ENCODE results near the gene GLUD2.
"Not testable (repeated sequence)": the region's sequence is repeated elsewhere in the genome, so short reads cannot be mapped to it uniquely, and the experiment has no call there.

The GLUD2 gene

DNA sequence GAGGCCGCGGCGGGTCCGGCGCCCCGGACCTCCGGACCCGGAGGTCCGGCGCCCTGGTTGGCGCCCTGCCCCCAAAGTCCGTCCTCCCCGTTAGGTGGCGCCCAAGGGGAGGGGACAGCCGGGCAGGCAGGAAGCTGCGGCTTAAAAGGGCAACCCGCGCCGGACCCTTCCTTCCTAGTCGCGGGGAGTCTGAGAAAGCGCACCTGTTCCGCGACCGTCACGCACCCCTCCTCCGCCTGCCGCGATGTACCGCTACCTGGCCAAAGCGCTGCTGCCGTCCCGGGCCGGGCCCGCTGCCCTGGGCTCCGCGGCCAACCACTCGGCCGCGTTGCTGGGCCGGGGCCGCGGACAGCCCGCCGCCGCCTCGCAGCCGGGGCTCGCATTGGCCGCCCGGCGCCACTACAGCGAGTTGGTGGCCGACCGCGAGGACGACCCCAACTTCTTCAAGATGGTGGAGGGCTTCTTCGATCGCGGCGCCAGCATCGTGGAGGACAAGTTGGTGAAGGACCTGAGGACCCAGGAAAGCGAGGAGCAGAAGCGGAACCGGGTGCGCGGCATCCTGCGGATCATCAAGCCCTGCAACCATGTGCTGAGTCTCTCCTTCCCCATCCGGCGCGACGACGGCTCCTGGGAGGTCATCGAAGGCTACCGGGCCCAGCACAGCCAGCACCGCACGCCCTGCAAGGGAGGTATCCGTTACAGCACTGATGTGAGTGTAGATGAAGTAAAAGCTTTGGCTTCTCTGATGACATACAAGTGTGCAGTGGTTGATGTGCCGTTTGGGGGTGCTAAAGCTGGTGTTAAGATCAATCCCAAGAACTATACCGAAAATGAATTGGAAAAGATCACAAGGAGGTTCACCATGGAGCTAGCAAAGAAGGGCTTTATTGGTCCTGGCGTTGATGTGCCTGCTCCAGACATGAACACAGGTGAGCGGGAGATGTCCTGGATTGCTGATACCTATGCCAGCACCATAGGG is at the start of gene GLUD2:
Gene GLUD2, plus strand, starts transcription at position 170 of the 979 bp plus-strand sequence. Its CDS starts 75 bp downstream, at position 245.
- DNase-seq: not testable (repeated sequence)

GRCh38 chrX:120999413-120999812 is 48.0 kb upstream of the GLUD2 start:
- no peak for DNase-seq

- no peak for DNase-seq
Observed at GRCh38 chrX:121000589-121000988, 46.8 kb upstream of the GLUD2 start.

- DNase-seq: no peak
Observed at GRCh38 chrX:121008920-121009319, 38.5 kb upstream of the GLUD2 start.

- DNase-seq: no peak
Observed at GRCh38 chrX:121009764-121010163, 37.6 kb upstream of the GLUD2 start.

DNA sequence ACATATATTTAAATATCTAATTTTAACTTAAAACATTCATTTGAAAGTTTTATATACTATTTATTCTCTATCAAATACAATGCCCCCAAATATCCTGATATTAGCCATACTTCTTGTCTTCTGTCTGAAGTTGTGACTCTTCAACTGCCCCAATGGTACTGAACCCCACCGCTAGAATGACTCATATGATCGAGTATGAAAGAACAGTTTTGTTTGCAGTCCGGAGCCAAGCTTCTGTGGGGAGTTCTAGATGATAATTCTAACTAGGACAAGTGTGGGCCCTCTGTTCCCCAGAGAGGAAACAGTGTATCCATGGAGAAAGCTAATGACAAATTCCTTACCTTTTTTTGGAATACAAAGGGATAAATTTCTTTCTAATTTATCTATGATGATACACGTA is 37.2 kb upstream of the GLUD2 start:
- DNase-seq: no peak

DNA sequence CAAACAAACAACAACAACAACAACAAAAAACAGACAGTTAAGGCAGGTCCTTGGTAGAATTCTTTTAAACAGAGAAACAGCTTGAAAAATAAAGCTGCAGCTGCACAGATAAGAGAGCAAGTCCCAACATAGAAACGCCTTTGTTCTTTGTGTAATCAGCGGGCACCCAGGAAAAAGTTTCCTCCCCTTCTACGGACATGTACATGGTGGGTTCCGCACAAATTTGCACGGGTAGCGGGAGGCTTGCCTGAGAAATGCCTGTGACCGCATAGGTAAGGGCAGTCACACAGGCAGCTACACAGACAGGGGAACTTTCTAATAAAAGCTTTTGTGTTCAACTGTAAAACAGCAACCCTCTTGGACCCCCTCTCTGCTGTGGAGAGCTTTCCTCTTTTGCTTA is 36.2 kb upstream of the GLUD2 start:
- DNase-seq: no peak

DNA sequence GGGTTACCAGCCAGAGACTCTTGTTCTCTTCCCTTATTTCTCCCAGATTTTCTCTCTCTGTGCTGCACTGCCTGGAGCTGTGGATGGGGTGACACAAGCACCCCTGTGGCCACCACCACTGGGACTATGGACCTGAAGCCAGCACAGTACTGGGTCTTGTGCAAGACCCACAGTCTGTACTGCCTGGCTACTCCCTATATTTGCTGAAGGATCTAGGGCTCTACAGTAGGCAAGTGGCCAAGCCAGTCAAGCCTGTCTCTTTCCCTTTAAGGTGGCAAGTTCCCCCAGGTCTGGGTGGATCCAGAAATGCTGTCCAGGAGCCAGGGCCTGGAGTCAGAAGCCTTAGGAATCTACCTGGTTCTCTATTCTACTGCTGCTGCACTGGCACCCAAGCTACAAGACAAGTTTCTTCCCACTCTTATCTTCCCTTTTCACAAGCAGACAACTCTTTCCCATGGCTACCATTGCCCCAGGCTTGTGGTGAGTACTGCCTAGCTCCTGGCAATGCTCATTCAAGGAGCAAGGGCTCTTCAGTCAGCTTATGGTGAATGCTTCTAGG is 33.4 kb upstream of the GLUD2 start:
- no peak for DNase-seq

DNA sequence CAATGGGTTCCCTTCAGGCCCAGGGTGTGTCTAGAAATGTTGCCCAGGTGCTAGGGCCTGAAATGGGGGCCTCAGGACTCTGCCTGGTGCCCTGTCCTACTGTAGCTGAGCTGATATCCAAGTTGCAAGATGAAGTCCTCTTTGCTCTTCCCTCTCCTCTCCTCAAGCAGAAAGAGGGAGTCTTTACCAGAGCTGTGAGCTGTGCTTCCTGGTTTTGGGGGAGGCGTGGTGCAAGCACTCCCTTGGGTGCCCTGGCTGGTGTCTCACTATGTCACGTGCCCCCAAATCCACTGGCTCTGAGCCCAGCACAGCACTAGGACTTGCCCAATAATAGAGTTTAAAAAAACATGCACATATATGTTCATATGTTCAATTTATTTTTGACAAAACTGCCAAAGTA is 32.6 kb upstream of the GLUD2 start:
- DNase-seq: no peak

DNA sequence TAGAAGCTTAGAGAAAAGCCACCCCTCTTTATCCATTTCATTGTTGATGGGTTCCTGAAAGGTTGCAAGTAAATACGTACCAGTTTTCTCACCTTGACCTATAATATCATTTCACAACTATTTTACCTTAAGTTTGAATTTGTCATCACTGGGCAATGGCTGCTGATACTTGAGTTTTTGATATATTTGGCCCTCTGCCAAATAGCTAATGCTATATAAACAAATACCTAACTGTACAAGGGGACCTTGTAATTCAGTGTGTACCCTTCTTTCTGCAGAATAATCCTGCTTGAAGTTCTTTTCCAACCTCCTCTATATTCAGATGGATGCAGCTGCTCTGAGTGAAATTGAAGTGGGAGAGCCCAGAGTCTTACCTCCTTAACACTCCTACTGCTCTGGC is 19.0 kb upstream of the GLUD2 start:
- DNase-seq: no peak

GRCh38 chrX:121030083-121030482 is 17.3 kb upstream of the GLUD2 start:
- DNase-seq: no peak

GRCh38 chrX:121032531-121032930 is 14.9 kb upstream of the GLUD2 start:
- no peak for DNase-seq

DNA sequence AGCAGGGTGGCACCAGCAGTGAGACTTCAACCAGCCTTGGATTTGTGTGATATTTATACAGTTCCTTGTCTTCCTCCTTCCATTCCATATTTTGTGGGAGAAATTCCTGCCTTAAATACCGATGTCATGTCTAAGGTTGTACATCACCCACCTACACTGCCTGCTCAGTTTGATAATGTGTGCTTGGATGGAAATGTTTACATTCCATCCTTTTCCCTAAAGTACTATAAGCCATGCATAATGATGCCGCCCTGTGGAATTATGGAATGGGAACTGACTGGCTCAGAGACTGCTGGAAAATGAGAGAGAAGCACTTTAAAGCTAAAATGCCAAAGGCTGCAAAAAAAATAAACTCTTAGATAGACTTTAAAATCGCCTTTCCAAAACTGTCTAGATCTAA is 11.3 kb upstream of the GLUD2 start:
- DNase-seq: no peak

- DNase-seq: no peak
Observed at GRCh38 chrX:121036951-121037350, 10.5 kb upstream of the GLUD2 start.

DNA sequence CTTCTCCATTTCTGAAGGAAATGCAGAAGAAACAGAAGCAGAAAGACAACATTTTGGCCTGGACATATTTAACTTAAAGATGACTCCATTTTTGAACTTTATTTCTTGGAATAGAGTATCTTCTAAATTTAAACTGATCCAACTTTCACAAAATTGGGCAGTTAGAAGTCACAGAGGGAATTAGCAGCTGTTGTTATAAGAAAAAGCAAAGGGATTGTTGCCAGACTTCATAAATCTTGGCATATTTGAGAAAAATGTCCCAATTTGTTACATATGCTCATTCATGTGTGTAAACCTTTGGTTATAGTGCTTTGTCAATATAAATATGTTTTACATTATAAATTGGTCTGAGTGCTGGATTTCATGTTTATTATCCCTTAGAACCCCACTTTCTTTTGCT is 3.4 kb downstream of the GLUD2 start:
- DNase-seq: no peak

- no peak for DNase-seq
Observed at GRCh38 chrX:121052122-121052521, 4.7 kb downstream of the GLUD2 start.

DNA sequence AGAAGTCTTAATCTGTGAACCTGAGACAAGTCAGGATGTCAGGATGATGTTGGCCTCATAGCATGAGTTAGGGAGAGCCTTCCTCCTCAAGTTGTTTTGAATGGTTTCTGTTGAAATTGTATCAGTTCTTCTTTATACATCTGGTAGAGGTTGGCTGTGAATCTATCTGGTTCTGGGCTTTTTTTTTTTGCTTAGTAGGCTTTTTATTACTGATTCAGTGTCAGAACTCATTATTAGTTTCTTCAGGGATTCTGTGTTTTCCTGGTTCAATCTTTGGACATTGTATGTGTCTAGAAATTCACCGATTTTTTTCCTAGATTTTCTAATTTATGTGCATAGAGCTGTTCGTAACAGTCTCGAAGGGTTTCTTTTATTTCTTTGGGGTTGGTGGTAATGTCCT is 14.9 kb downstream of the GLUD2 start:
- no peak for DNase-seq

DNA sequence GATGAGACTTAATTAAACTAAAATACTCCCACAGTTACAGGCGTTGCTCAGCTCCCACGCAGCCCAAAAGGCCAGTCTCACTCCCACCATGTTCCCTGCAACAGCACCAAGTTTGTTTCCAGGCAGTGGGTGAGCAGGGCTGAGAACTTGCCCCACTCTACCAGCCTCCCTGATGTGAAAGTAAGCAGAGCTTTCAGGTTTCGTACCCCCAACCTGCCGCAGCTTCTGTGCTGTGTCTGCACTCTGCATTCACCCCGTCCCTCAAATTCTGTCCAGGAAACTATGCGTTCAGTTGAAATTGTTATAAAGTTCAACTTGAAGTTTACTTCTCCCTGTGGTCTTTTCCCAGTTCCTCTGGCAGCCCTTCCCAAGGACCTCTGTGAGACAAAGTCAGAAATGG is 17.2 kb downstream of the GLUD2 start:
- no peak for DNase-seq

- DNase-seq: not testable (repeated sequence)
Observed at GRCh38 chrX:121084247-121084646, 36.8 kb downstream of the GLUD2 start.

DNA sequence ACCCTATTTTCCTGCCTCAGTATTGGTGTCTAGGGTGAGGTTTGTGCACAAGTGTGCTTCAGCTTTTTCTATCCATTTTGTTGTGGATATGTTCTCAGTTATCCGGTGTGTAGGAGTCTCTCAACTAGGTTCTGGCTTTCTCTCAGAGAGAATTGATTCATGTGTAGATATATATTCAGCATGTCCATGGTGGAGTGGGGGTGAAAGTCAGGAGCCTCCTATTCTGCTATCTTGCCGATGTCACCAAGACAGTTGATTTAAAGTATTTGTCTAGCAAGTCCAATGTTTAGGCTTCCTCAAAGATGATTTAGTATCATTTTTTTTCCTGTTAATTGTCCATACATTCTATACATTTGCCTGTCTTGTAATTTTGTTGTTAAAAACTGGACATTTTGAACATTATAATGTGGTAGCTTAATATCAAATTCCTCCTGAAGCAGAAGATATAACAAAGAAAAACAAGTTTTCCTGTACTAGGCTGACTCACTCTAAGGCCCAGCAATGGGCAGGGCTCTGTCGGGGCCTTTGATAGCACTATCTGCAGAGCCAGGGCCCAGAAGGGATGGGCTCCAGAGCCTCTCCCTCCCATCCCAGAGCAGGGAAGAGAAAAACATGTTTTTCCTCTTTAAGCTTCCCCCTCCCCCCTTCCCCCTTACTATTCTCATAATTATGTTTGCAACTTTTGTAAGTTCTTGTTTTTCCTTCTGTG is 37.6 kb downstream of the GLUD2 start:
- no peak for DNase-seq

DNA sequence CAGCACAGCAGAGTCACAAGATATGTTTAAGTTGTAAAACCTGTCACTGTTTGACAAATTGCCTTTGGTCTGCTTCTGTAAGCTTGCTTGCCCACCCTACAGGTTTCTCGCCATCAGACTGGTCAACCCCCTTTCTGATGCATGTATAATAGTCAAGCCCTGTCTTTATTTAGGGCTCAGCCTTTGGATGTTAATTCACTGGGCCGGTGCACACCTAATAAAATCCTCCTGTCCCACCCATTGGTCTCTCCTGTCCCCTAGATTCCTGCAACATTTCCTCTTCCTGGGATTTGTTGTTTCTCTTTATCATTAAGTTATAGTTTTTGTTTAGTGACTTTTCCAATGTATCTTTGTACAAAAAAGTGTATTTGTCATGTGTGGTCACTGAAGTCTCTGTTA is 38.2 kb downstream of the GLUD2 start:
- DNase-seq: no peak

DNA sequence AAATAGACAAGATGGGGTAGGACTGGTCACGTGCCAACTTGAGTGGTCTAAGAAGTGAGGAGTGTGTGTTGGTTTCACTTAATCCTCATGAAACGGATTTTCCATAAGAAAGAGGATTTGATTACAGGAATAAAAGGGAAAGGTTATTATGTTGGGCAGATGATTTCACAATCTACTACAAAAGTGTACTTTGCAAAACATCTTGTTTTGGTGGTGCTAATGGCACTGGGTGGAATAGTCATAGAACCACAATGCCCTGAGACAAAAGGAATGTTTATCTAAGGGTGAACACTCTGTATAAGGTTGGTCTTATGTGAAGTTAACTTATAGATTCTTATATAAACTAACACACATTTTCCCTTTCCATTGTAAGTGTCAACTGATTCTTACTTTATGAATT is 45.6 kb downstream of the GLUD2 start:
- DNase-seq: no peak
